ENCODE measurements around the gene FARP1.

GRCh38 chr13:98190889-98191444, 48.1 kb downstream of the FARP1 start:
- TF ChIP-seq CTCF (IDR thresholded peaks at IDR 0.05), result no peak
- no peak for TF ChIP-seq POLR2A (IDR thresholded peaks at IDR 0.05)
